CD14-positive monocyte (primary cell): Measurements from ENCODE around the gene KSR2. TPM values are rescaled to one million over a fixed set of nuclear protein-coding genes. Genes with fewer than 3 reads are reported as not detected.

Experiments
- DNase-seq, 3 donors: peaks; one replicate each; pipeline ENCODE4 v3.0.0-alpha.2; 2011 to 2022
- H2AFZ ChIP-seq: 2 replicates; pipeline ENCODE4 v1.6.0; 2012; ENCODE audit warnings: mild to moderate bottlenecking, low read depth, low read length, inconsistent platforms; ENCODE audit not compliant: insufficient read depth, poor library complexity, severe bottlenecking
- H3K27ac ChIP-seq, 2 donors: 1 replicate in 1 of 2; 2 replicates in 1 of 2; pipeline ENCODE4 v1.5.1; 2012 to 2013; ENCODE audit warnings: low read length in 2 of 2, control low read depth in 1 of 2, inconsistent platforms in 1 of 2, low read depth in 1 of 2, mild to moderate bottlenecking in 1 of 2
- H3K27me3 ChIP-seq, 2 donors: one replicate each; pipeline versions ENCODE4 v1.6.0 to v1.6.1; 2011 to 2013; ENCODE audit warnings: low read length in 2 of 2; ENCODE audit not compliant: control insufficient read depth in 2 of 2, insufficient read depth in 2 of 2
- H3K36me3 ChIP-seq, 2 donors: replicated peaks in 1 of 2; 1 replicate in 1 of 2; 2 replicates in 1 of 2; pipeline versions ENCODE4 v1.5.1 to v1.6.1; 2012 to 2013; ENCODE audit warnings: low read length in 2 of 2, control low read depth in 1 of 2, inconsistent platforms in 1 of 2, mild to moderate bottlenecking in 1 of 2; ENCODE audit not compliant: insufficient read depth in 2 of 2, control insufficient read depth in 1 of 2
- H3K4me1 ChIP-seq, 2 donors: 1 replicate in 1 of 2; 2 replicates in 1 of 2; pipeline versions ENCODE4 v1.5.1 to v1.6.1; 2012 to 2013; ENCODE audit warnings: low read length in 2 of 2, control low read depth in 1 of 2, inconsistent platforms in 1 of 2, mild to moderate bottlenecking in 1 of 2, moderate library complexity in 1 of 2; ENCODE audit not compliant: insufficient read depth in 2 of 2, control insufficient read depth in 1 of 2
- H3K4me2 ChIP-seq: replicated peaks from 2 replicates; pipeline ENCODE3; 2012; ENCODE audit warnings: low read length, moderate library complexity, mild to moderate bottlenecking; ENCODE audit not compliant: poor library complexity, severe bottlenecking; ENCODE audit errors: extremely low read depth
- H3K4me3 ChIP-seq, 3 experiments: fragments of 200-600 bp in 1 of 3; sonication (generic) in 1 of 3; replicated peaks in 1 of 3; 1 replicate in 2 of 3; 2 replicates in 1 of 3; pipeline ENCODE4 v1.5.1; 2011 to 2013; ENCODE audit warnings: low read length in 3 of 3, mild to moderate bottlenecking in 3 of 3, control low read depth in 2 of 3, low read depth in 2 of 3, inconsistent platforms in 1 of 3, moderate library complexity in 1 of 3
- H3K79me2 ChIP-seq: 2 replicates; pipeline ENCODE4 v1.6.0; 2012; ENCODE audit warnings: mild to moderate bottlenecking, control low read depth, inconsistent platforms, low read length, moderate library complexity; ENCODE audit not compliant: insufficient read depth
- H3K9ac ChIP-seq: 2 replicates; pipeline ENCODE4 v1.6.0; 2017; ENCODE audit warnings: low read length, mild to moderate bottlenecking; ENCODE audit not compliant: insufficient read depth, poor library complexity, severe bottlenecking
- H3K9me3 ChIP-seq, 2 donors: replicated peaks in 1 of 2; 1 replicate in 1 of 2; 2 replicates in 1 of 2; pipeline versions ENCODE4 v1.5.1 to v1.6.1; 2012 to 2013; ENCODE audit warnings: low read length in 2 of 2, control low read depth in 1 of 2; ENCODE audit not compliant: control insufficient read depth in 1 of 2, insufficient read depth in 1 of 2
- H4K20me1 ChIP-seq: 2 replicates; pipeline ENCODE4 v1.6.0; 2012; ENCODE audit warnings: mild to moderate bottlenecking, low read length, control low read depth, moderate library complexity; ENCODE audit not compliant: insufficient read depth
- H3K27ac Mint-ChIP-seq, 7 donors: one replicate each; pipeline ENCODE4 v1.8.0; 2020; ENCODE audit warnings: mild to moderate bottlenecking in 7 of 7, mixed read lengths in 7 of 7, moderate library complexity in 6 of 7, inconsistent platforms in 2 of 7
- H3K27me3 Mint-ChIP-seq, 3 donors: one replicate each; pipeline ENCODE4 v1.8.0; 2021 to 2022; ENCODE audit warnings: low read depth in 3 of 3, mild to moderate bottlenecking in 3 of 3, mixed read lengths in 3 of 3, moderate library complexity in 3 of 3, inconsistent platforms in 1 of 3
- H3K36me3 Mint-ChIP-seq, 2 donors: one replicate each; pipeline ENCODE4 v1.8.0; 2020; ENCODE audit warnings: mixed read lengths in 2 of 2, inconsistent platforms in 1 of 2, mild to moderate bottlenecking in 1 of 2
- H3K4me1 Mint-ChIP-seq: one replicate; pipeline ENCODE4 v1.8.0; 2020; ENCODE audit warnings: mild to moderate bottlenecking, mixed read lengths
- H3K4me3 Mint-ChIP-seq, 2 donors: one replicate each; pipeline ENCODE4 v1.8.0; 2020; ENCODE audit warnings: mild to moderate bottlenecking in 2 of 2, mixed read lengths in 2 of 2, moderate library complexity in 1 of 2
- H3K9me3 Mint-ChIP-seq, 7 donors: one replicate each; pipeline ENCODE4 v1.8.0; 2020 to 2022; ENCODE audit warnings: mixed read lengths in 7 of 7, mild to moderate bottlenecking in 6 of 7, moderate library complexity in 6 of 7, inconsistent platforms in 2 of 7
- WGBS: methylation state at CpG from one replicate; pipeline ENCODE4 v1.1.5; 2013; ENCODE audit warnings: missing lambda C conversion rate; ENCODE audit not compliant: insufficient coverage; 5-methylcytosine and 5-hydroxymethylcytosine counted together
- intact Hi-C, 2 donors: fragments of 100-400 bp; cut with micrococcal nuclease; formaldehyde crosslinking; loops; one replicate each; pipeline versions ENCODE4 v1.15.0 to v1.15.1; 2023
- polyA plus RNA-seq, 3 donors: library from polyadenylated mRNA; depleted of rRNA in 1 of 3; unstranded in 2 of 3; stranded (reverse) in 1 of 3; fragments of 300-500 nt in 2 of 3; fragments of >200 nt in 1 of 3; fragmentation: Illumina TruSeq in 2 of 3; gene quantifications; 1 replicate in 2 of 3; 2 replicates in 1 of 3; pipeline ENCODE4 v1.2.3, GENCODE V29; 2012 to 2021
- TF ChIP-seq, protein P1 (sequence below): fragments of 200-600 bp; IDR thresholded peaks from one replicate; pipeline ENCODE4 v1.8.0; 2022; ENCODE audit warnings: antibody characterized with exemption, mild to moderate bottlenecking

Gene KSR2
- polyA plus RNA-seq, 3 donors, result not detected

DNA sequence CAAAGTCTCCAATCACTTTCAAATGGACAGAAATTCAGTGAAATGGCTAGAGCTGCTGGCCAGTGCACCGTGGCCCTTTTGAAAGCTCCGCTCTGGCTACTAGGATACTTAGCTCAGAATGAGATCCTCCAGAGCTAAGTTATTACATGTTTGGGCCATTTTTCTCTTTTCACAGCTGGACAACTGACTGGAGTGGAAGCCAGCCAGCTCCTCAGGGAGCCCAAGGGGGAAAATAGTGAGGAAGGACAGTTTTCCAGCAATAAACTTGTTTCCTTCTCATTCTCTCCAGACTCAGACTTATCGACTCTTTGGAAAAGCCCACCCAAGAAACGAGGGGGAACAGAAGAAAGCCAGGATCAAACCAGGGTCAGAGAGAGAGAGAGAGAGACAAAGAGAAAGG is 266.0 kb downstream of the KSR2 start:
- Histone ChIP-seq H3K27me3 (no peaks in the 10 kb centered on the region), H3K27ac (no peak overlapping the region), H3K9ac (no peak overlapping the region), H3K4me2 (no peak overlapping the region), H3K4me1 (no peaks in the 10 kb centered on the region), H3K4me3 (no peak overlapping the region), H3K79me2 (no peaks in the 10 kb centered on the region), H2AFZ (no peak overlapping the region), H3K9me3 (no peaks in the 10 kb centered on the region), H4K20me1 (no peaks in the 10 kb centered on the region), H3K36me3 (no peaks in the 10 kb centered on the region)
- DNase-seq, result no peak
- Mint-ChIP-seq H3K27me3 (peaks cover 2 to 8% (median 3%) of the 10 kb centered on the region in 3 donors), H3K4me1 (no peaks in the 10 kb centered on the region), H3K36me3 (no peaks in the 10 kb centered on the region), H3K9me3 (peaks cover 0 to 2% (median 0%) of the 10 kb centered on the region in 7 donors), H3K27ac (no peak overlapping the region), H3K4me3 (no peak overlapping the region)
- intact Hi-C loops, result no loop called here
- 100% methylated on average over 2 of the region's 4 CpGs for WGBS
- TF ChIP-seq, protein P1, sequence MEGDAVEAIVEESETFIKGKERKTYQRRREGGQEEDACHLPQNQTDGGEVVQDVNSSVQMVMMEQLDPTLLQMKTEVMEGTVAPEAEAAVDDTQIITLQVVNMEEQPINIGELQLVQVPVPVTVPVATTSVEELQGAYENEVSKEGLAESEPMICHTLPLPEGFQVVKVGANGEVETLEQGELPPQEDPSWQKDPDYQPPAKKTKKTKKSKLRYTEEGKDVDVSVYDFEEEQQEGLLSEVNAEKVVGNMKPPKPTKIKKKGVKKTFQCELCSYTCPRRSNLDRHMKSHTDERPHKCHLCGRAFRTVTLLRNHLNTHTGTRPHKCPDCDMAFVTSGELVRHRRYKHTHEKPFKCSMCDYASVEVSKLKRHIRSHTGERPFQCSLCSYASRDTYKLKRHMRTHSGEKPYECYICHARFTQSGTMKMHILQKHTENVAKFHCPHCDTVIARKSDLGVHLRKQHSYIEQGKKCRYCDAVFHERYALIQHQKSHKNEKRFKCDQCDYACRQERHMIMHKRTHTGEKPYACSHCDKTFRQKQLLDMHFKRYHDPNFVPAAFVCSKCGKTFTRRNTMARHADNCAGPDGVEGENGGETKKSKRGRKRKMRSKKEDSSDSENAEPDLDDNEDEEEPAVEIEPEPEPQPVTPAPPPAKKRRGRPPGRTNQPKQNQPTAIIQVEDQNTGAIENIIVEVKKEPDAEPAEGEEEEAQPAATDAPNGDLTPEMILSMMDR, result no peak

DNA sequence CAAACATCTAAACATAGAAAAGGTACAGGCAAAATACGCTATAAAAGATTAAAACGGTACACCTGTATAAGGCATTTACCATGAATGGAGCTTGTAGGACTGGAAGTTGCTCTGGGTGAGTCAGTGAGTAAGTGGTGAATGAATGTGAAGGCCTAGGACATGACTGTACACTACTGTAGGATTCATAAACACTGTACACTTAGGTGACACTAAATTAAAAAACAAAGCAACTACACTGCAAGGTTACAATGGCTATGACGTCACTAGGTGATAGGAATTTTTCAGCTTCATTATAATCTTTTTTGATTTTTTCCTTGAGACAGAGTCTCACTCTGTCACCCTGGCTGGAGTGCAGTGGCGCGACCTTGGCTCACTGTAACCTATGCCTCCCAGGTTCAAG is 269.2 kb downstream of the KSR2 start:
- H3K36me3 Mint-ChIP-seq, result no peaks in the 10 kb centered on the region
- no peaks in the 10 kb centered on the region for H3K4me1 ChIP-seq
- no peaks in the 10 kb centered on the region for H3K36me3 ChIP-seq
- H3K27me3 ChIP-seq, result no peaks in the 10 kb centered on the region
- H3K27me3 Mint-ChIP-seq, result peaks cover 0 to 10% (median 2%) of the 10 kb centered on the region in 3 donors
- no CpG with 5 or more reads among the region's 5 CpGs for WGBS
- intact Hi-C loops, result no loop called here
- H2AFZ ChIP-seq, result no peak overlapping the region
- TF ChIP-seq, protein P1, result no peak
- no peak overlapping the region for H3K4me2 ChIP-seq
- no peaks in the 10 kb centered on the region for H3K79me2 ChIP-seq
- no peak overlapping the region for H3K4me3 ChIP-seq
- H3K9ac ChIP-seq, result no peak overlapping the region
- H3K4me1 Mint-ChIP-seq, result no peaks in the 10 kb centered on the region
- H3K9me3 Mint-ChIP-seq, result peaks cover 0 to 3% (median 0%) of the 10 kb centered on the region in 7 donors
- no peak for DNase-seq
- H3K27ac Mint-ChIP-seq, result no peak overlapping the region
- no peaks in the 10 kb centered on the region for H3K9me3 ChIP-seq
- H3K27ac ChIP-seq, result no peak overlapping the region
- no peaks in the 10 kb centered on the region for H4K20me1 ChIP-seq
- no peak overlapping the region for H3K4me3 Mint-ChIP-seq
